ENCODE data around the gene SLC38A3.
A peak's percentile ranks its signal among the peaks of the same experiment; 100 is the strongest.

SLC38A3 gene

GRCh38 chr3:50169232-50169832, 35.7 kb upstream of the SLC38A3 start:
- DNase-seq (ENCODE audit: low spot score) = no peak

GRCh38 chr3:50169858-50170257, 35.2 kb upstream of the SLC38A3 start:
- no peak for DNase-seq (ENCODE audit: low spot score)

DNA sequence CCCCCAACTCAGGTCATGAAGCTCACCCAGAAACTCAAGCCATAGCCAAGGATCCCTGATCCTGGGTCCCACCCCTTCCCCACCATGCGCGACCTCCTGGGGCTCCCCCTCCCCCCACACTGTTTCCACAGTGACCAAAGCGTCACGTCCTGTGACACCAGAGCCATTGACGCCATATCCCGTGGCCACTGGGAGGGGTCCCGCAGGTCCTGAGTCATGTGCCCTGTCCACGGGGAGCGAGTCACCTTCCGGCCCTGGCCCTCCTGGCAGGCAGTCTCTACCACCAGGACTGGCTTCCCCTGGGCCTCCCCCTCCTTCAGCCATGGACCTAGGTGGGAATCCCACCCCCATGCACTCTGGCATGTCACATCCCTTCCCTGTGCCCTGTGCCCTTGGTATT, 34.4 kb upstream of the SLC38A3 start:
- DNase-seq (ENCODE audit: low spot score) = no peak

- no peak for DNase-seq (ENCODE audit: low spot score)
Measured at GRCh38 chr3:50171540-50172301, 33.4 kb upstream of the SLC38A3 start.

- DNase-seq (ENCODE audit: low spot score) = no peak
Measured at GRCh38 chr3:50172626-50173220, 32.3 kb upstream of the SLC38A3 start.

GRCh38 chr3:50173685-50174516, 31.2 kb upstream of the SLC38A3 start:
- DNase-seq (ENCODE audit: low spot score) = peak; percentile 71

DNA sequence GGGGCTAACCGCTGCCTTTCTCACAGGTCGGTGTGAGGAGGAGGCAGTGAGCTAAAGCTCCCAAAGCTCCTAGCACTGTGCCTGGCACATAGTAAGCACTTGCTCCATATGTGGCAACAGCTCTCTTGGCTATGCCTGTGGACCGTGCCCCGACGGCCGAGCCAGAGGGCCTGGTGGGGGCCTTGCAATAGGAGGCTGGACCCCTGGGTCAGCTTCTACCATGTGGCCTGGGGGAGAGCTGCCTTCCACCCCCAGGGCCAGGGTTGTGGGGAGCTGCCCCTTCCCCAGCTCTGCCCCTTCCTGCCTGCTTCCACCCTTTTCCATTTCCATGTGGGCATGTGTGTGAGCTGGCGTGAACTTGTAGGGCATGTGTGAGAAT, 30.6 kb upstream of the SLC38A3 start:
- DNase-seq (ENCODE audit: low spot score) = no peak

- DNase-seq (ENCODE audit: low spot score) = no peak
Measured at GRCh38 chr3:50174947-50175524, 30.0 kb upstream of the SLC38A3 start.

DNA sequence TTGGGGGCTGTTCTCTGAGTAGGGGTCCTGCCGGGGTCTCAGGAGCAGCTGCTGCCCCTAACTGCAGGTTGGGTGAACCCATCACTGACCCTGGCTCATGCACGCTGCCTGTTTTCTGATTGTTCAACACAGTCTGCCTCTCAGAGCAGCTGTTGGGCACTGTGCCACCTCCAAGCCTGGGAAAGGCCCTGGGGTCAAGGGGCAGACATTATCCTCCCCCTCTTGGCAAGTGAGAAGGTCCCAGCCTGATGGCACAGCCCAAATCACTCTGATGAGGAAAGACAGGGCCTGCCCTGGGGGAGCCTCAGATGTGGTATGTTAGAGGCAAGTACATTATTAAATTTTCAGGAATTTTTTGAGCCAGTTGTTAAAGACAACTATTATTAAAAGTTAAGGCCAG, 27.7 kb upstream of the SLC38A3 start:
- no peak for DNase-seq (ENCODE audit: low spot score)

DNA sequence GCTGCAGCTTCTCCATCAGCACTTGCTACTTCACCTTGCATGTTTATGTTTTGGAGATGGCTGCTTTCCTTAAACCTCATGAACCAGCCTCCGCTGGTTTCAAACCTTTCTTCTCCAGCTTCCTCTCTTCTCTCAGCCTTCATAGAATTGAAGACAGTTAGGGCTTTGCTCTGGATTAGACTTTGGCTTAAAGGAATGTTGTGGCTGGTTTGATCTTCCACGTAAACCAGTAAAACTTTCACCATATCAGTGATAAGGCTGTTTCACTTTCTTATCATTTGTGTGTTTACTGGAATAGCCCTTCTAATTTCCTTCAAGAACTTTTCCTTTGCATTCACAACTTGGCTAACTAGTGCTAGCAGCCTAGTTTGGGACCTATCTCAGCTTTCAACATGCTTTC, 25.4 kb upstream of the SLC38A3 start:
- no peak for DNase-seq (ENCODE audit: low spot score)

GRCh38 chr3:50181985-50182384, 23.1 kb upstream of the SLC38A3 start:
- DNase-seq (ENCODE audit: low spot score) = no peak

DNA sequence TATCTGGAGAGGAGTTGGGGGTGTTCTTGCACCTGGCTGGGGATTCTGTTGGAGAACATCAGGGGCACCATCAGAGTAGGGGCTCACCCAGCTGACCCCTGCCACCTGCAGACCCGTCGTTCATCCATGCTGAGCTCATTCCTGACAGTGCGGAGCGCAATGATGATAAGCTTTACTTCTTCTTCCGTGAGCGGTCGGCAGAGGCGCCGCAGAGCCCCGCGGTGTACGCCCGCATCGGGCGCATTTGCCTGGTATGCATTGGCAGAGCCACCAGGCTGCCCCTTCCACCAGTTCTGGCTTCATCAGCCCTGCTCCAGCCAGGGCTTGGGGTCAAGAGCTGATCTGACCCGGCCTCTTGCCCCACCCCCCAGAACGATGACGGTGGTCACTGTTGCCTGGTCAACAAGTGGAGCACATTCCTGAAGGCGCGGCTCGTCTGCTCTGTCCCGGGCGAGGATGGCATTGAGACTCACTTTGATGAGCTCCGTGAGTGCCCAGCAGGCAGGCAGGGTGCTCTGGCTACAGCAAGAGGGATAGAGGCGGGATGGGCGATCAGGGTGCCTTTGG, 22.5 kb upstream of the SLC38A3 start:
- DNase-seq (ENCODE audit: low spot score) = no peak

- DNase-seq (ENCODE audit: low spot score) = no peak
Measured at GRCh38 chr3:50183755-50184154, 21.3 kb upstream of the SLC38A3 start.

- DNase-seq (ENCODE audit: low spot score) = no peak
Measured at GRCh38 chr3:50184242-50184978, 20.7 kb upstream of the SLC38A3 start.

DNA sequence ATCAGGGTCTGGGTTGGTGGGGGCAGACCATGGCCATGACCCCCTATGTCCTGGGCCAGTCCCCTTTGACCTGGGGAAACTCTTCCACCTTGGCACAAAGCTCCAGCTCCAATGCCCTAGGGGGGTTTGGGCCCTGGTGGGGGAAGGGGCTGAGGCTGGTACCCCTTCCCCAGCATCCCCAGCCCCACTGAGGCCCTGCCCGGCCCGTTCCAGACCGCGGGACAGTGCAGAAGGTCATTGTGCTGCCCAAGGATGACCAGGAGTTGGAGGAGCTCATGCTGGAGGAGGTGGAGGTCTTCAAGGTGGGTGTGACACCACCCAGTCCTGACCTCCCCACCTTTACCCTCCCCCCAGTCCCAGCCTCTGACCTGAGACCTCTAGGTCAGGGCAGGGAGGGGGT, 19.8 kb upstream of the SLC38A3 start:
- no peak for DNase-seq (ENCODE audit: low spot score)

DNA sequence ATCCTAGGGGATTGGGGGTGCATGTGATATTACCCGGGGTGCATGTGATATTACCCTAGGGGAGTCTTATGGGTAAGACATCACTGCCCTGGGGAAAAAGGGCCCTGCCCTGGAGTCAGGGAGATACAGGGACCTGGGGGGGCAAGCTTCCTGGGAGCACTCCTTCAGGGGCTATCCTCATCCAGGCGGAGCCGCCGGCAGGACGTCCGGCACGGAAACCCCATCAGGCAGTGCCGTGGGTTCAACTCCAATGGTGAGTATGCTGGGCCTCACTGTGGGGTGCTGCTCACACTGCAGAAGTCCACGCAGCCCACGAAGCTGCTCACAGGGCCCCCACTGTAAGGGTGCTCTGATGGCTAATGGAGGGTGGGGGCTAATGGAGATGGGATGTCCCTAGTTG, 19.0 kb upstream of the SLC38A3 start:
- DNase-seq (ENCODE audit: low spot score) = no peak

DNA sequence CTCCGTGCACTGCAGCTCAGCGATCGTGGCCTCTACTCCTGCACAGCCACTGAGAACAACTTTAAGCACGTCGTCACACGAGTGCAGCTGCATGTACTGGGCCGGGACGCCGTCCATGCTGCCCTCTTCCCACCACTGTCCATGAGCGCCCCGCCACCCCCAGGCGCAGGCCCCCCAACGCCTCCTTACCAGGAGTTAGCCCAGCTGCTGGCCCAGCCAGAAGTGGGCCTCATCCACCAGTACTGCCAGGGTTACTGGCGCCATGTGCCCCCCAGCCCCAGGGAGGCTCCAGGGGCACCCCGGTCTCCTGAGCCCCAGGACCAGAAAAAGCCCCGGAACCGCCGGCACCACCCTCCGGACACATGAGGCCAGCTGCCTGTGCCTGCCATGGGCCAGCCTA, 17.3 kb upstream of the SLC38A3 start:
- DNase-seq (ENCODE audit: low spot score) = no peak

DNA sequence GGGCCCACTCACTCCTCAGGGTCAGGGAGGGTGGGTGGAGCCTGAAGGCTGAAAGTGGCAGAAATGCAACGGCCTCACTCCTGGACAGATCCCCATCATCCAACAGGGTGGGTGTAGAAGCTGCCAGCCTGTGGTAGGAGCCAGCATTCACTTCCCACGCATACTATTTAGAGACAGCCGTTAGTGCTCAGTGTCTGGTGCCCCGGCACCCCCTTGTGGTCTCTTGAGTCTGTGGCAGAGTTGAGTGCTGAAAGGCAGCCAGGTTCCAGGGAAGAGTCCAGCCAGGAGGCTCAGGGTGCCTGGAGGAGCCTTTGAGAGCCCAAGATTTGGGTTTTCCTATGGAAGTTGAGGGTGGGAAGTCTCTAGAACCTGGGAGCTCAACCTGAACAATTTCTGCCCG, 15.8 kb upstream of the SLC38A3 start:
- peak; percentile 80 for DNase-seq (ENCODE audit: low spot score)

GRCh38 chr3:50189989-50190388, 15.1 kb upstream of the SLC38A3 start:
- no peak for DNase-seq (ENCODE audit: low spot score)

GRCh38 chr3:50190936-50191660, 14.0 kb upstream of the SLC38A3 start, which contains the start of gene GNAT1:
GNAT1 (plus strand) TSS chr3:50191610; CDS start chr3:50191726, 116 bp downstream.
- no peak for DNase-seq (ENCODE audit: low spot score)

Data from iPS-NIHi11 (cell line).